Activated CD8-positive, alpha-beta memory T cell treated with anti-CD3 and anti-CD28 coated beads for 36 hours (primary cell): ENCODE data around the gene C15orf39. TPM values are rescaled to one million over a fixed set of nuclear protein-coding genes. Genes with fewer than 3 reads are reported as not detected.

Experiments used
- CTCF ChIA-PET: fragments of 350-600 bp; sonication (Branson Sonifier 250); formaldehyde crosslinking; loops from one replicate; lab custom pipeline; 2021; ENCODE audit warnings: antibody characterized with exemption; lab: Charles Lee
- POLR2A ChIA-PET: fragments of 350-600 bp; sonication (Branson Sonifier 250); formaldehyde crosslinking; loops from one replicate; lab custom pipeline; 2021; ENCODE audit warnings: antibody characterized with exemption; lab: Charles Lee
- total RNA-seq, 2 experiments: library from RNA; stranded (reverse); gene quantifications; one replicate each; pipeline ENCODE4 v1.2.3, GENCODE V29; 2021

The C15orf39 gene
- total RNA-seq, 2 experiments from 2014 or later: 32.8 to 35.1 TPM

- CTCF ChIA-PET: no interaction called here
Measured at GRCh38 chr15:75170203-75170602, 31.5 kb upstream of the C15orf39 start.

DNA sequence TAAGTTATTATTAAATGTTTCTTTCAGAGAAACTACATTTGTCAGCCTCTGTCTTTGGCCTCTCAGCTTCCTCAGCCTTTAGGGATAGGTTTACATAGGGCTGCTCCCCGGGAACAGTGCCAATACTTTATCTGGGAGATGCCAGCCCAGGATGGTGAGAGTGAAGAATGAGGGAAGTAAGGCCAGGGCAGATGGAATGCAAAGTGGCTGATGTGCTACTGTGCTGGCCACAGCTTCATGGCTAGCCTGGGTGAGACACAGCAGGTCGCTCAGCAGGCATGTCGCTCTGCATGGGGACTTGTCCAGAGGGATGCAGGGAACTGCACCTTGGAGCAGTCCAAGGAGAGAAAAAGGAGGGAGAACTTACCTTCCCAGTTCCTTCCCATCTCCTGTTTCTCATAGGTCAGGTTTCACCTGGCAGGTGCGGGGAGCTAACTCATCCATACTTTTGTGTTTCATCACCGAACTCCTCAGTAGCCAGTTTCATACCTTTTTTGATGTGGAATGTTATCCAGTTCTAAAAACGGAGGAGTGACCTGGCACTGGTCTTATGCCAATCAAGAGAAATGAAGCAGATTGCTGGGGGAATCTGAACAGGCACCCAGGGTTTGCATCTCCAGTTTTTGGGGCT lies 30.9 kb upstream of the C15orf39 start:
- POLR2A ChIA-PET: no interaction called here
- CTCF ChIA-PET: interaction anchor here (0.8 to 1.0 kb wide), 2 partner anchors 22 to 34 kb away, joined by 3 to 4 read pairs; no protein-coding TSS in a partner anchor

More at GRCh38 chr15:75170203-75170602, 31.5 kb upstream of the C15orf39 start:
- POLR2A ChIA-PET: no interaction called here

GRCh38 chr15:75171408-75171807 lies 30.3 kb upstream of the C15orf39 start:
- POLR2A ChIA-PET: no interaction called here
- CTCF ChIA-PET: interaction anchor here (0.8 to 1.0 kb wide), 2 partner anchors 23 to 33 kb away, joined by 3 to 4 read pairs; no protein-coding TSS in a partner anchor

- POLR2A ChIA-PET: no interaction called here
- CTCF ChIA-PET: no interaction called here
Measured at GRCh38 chr15:75172284-75172820, 29.3 kb upstream of the C15orf39 start.

DNA sequence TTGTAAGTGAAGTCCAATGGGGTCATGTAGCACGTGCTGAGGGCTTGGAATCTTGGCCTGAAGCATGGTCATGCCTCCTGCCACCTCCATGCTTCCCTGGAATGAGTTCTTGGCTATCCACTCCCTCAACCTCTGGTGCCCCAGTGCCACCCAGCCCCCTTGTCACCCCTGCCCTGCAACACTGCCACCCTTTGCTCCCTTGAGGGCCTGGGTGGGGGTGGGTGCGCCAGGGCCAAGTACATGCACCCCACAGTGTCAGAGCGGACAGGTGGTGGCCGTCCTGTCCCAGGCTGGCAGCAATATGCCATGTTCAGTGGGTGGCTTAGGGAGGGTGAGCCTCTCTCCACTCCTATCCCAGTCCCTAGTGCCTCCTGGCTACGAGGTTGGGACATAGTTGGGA lies 27.6 kb upstream of the C15orf39 start:
- CTCF ChIA-PET: no interaction called here
- POLR2A ChIA-PET: no interaction called here

DNA sequence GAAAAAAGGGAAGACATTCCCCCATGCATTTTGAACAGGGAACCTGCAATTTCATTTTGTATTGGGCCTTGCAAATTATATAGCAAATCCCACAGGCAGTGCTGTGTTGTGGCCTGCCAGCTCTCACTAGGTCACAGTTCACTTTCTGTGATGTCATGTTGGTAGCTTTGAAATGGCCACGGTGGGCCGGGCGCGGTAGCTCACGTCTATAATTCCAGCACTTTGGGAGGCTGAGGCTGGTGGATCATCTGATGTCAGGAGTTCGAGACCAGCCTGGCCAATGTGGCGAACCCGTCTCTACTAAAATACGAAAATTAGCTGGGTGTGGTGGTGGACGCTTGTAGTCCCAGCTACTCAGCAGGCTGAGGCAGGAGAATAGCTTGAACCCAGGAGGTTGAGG lies 27.0 kb upstream of the C15orf39 start:
- ChIA-PET POLR2A (no interaction called here), CTCF (no interaction called here)

- ChIA-PET CTCF (interaction anchor here (0.7 kb wide), 1 partner anchor 136 kb away, joined by 3 read pairs; no protein-coding TSS in a partner anchor), POLR2A (interaction anchor here (0.7 kb wide), 1 partner anchor 103 kb away, joined by 7 read pairs; no protein-coding TSS in a partner anchor)
Measured at GRCh38 chr15:75176396-75176761, 25.3 kb upstream of the C15orf39 start.

DNA sequence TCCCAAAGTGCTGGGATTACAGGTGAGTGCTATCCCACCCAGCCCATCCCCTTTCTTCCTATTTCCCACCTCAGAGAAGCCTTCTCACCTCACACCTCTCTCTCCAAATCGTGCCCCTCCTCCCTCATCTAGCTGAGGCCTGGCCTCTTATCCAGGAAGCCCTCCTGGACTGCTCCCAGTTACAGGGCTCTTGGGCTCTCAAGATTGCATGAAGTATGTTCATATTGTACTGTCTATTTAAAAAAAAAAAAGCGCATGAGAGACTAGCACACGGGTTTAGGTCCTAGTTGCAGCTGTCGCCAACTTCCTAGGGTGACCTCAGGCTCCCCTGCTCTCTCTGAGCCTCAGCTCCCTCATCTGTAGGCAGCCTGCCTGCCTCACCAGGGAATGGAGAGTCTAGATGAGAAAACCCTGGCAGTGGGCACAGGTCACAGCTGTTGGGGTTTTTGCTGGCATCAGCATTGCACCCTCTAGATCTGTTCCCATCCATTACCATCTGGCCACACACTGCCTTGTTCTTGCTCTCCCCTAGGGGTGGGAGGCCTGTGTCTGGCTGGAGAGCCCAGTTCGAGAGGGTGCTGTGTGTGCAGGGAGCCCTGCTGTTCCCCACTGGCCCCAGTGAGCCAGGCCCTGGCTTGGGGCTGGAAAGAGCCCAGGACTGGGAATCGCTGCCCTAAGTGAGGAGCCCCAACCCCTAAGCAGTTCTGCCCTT lies 24.2 kb upstream of the C15orf39 start:
- POLR2A ChIA-PET: no interaction called here
- CTCF ChIA-PET: no interaction called here

GRCh38 chr15:75178171-75178937 lies 23.3 kb upstream of the C15orf39 start:
- POLR2A ChIA-PET: no interaction called here
- CTCF ChIA-PET: no interaction called here

GRCh38 chr15:75178938-75179745 lies 22.5 kb upstream of the C15orf39 start:
- POLR2A ChIA-PET: interaction anchor here (0.8 kb wide), 1 partner anchor 13 kb away, joined by 3 read pairs; no protein-coding TSS in a partner anchor

DNA sequence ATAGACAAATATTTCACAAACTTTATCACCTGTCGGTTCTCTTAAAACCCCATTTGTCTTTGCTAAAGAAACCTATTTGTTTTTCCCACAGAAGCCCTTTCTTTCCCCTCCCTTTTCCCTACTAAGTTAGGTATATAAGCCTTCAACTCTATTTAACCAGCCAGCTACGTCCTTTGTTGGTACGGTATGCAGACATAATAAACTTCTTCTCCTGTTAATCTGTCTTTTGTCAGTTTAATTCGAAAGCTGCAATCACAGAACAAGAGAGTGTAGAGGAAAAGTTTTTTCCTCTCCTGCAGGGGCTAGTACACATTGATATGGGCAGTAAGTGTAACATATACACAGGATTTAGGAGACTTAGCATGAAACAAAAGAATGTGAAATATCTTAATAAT lies 21.9 kb upstream of the C15orf39 start:
- CTCF ChIA-PET: no interaction called here
- POLR2A ChIA-PET: interaction anchor here (0.8 kb wide), 1 partner anchor 13 kb away, joined by 3 read pairs; no protein-coding TSS in a partner anchor

More at GRCh38 chr15:75178938-75179745, 22.5 kb upstream of the C15orf39 start:
- CTCF ChIA-PET: no interaction called here

DNA sequence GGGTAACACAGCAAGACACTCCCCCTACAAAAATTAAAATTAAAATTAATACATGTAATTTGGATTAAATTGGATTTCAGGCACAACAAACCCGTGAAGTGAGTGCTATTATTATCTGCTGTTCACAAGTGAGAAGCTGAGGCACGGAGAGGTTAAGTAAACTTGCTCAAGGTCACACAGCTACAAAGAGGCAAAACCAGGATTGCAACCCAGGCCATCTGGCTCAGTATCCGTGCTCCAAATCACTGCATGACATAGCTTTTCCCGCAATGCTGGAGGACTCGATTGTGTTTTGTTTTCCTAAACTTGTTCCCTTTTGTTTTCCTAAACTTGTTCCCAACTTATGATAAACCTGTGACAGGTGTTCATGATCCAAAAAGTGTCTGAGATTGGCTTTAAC lies 19.9 kb upstream of the C15orf39 start:
- ChIA-PET POLR2A (interaction anchor here (0.5 kb wide), 1 partner anchor 69 kb away, joined by 3 read pairs; no protein-coding TSS in a partner anchor), CTCF (no interaction called here)

GRCh38 chr15:75182187-75183131 lies 19.2 kb upstream of the C15orf39 start:
- ChIA-PET CTCF (no interaction called here), POLR2A (interaction anchor here (0.5 kb wide), 1 partner anchor 70 kb away, joined by 3 read pairs; no protein-coding TSS in a partner anchor)

- CTCF ChIA-PET: no interaction called here
- POLR2A ChIA-PET: no interaction called here
Measured at GRCh38 chr15:75185271-75186029, 16.2 kb upstream of the C15orf39 start.

DNA sequence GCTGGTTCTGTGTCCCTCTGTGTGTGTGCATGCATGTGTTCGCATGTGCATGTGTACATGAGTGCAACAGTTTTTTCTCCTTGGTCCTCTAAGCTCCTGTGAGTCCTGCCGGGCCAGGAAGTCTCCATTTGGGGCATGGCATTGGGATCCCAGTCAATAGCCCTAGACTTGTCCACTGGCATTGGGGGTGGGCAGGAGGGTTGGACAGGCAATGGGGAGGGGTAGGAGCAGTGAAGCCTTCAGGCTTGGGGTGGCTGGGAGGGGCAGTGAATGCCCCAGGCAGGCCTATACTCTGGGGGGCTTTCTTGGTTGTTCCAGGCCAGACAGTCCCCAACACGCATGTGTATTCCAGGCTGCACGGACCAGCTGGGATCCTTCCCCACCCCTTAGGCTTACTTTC lies 15.6 kb upstream of the C15orf39 start:
- POLR2A ChIA-PET: no interaction called here
- CTCF ChIA-PET: no interaction called here

GRCh38 chr15:75188499-75188898 lies 13.2 kb upstream of the C15orf39 start:
- POLR2A ChIA-PET: no interaction called here
- CTCF ChIA-PET: no interaction called here

- POLR2A ChIA-PET: interaction anchor here (0.8 kb wide), 1 partner anchor 10 kb away, joined by 3 read pairs; the partner anchor contains the start of gene C15orf39
Measured at GRCh38 chr15:75191235-75191634, 10.4 kb upstream of the C15orf39 start.

More at GRCh38 chr15:75191235-75191634, 10.4 kb upstream of the C15orf39 start:
- CTCF ChIA-PET: no interaction called here
